A549 (cell line): ENCODE data around the gene C2CD5. TPM values are rescaled to one million over a fixed set of nuclear protein-coding genes. Genes with fewer than 3 reads are reported as not detected.
A peak's percentile ranks its signal among the peaks of the same experiment; 100 is the strongest.
"Not testable (repeated sequence)": the region's sequence is repeated elsewhere in the genome, so short reads cannot be mapped to it uniquely, and the experiment has no call there.

Experiments used
- ATAC-seq, 2 experiments: fragments of 200-7000 bp in 1 of 2; fragments of >200 bp in 1 of 2; cut with Nextera tagmentation in 1 of 2; cut with Tn5 transposase in 1 of 2; 3 replicates each; pipeline versions ENCODE4 v1.8.0 to v1.9.1; 2018 to 2020; ENCODE audit warnings: mild to moderate bottlenecking in 1 of 2, moderate library complexity in 1 of 2
- CTCF ChIA-PET: fragments of 300-600 bp; sonication (Branson Sonifier 250); formaldehyde crosslinking; extraction: SDS; loops from one replicate; lab custom pipeline; 2021; ENCODE audit warnings: antibody characterized with exemption, inconsistent platforms; lab: Yijun Ruan, JAX
- POLR2A ChIA-PET: fragments of 350-600 bp; formaldehyde crosslinking; extraction: SDS; loops from one replicate; lab custom pipeline; 2021; ENCODE audit warnings: antibody characterized with exemption, inconsistent platforms; lab: Yijun Ruan, JAX
- DNase-seq, 2 experiments: peaks; one replicate each; pipeline versions ENCODE4 v3.0.0 to v3.0.0-alpha.2; 2011 to 2016; ENCODE audit warnings: low read depth in 1 of 2, low spot score in 1 of 2
- FAIRE-seq: peaks from 2 replicates; lab custom pipeline; 2011; peaks lifted over from hg19 to GRCh38; lab: Jason Lieb, UNC
- H3K27ac ChIP-seq, 2 experiments: fragments of >200 bp; sonication (Bioruptor Twin); formaldehyde crosslinking; 3 replicates each; pipeline ENCODE4 v1.5.1; 2016 to 2017
- H3K4me1 ChIP-seq: fragments of >200 bp; sonication (Bioruptor Twin); formaldehyde crosslinking; 3 replicates; pipeline ENCODE4 v1.6.1; 2016
- H3K4me2 ChIP-seq: fragments of >200 bp; sonication (Bioruptor Twin); formaldehyde crosslinking; 3 replicates; pipeline ENCODE4 v1.6.1; 2016
- H3K4me3 ChIP-seq: fragments of >200 bp; sonication (Bioruptor Twin); formaldehyde crosslinking; 3 replicates; pipeline ENCODE4 v1.5.1; 2016
- H3K9me3 ChIP-seq: fragments of >200 bp; sonication (Bioruptor Twin); formaldehyde crosslinking; 3 replicates; pipeline ENCODE4 v1.6.1; 2016
- ATOH8 ChIP-seq: fragments of 250-450 bp; sonication (Bioruptor Pico); IDR thresholded peaks from 2 replicates; pipeline ENCODE4 v1.5.0; 2020; ENCODE audit warnings: low read depth, mild to moderate bottlenecking, moderate library complexity
- BCL3 ChIP-seq: fragments of >200 bp; sonication (Bioruptor Twin); formaldehyde crosslinking; IDR thresholded peaks from 3 replicates; pipeline ENCODE4 v1.6.1; 2016
- CHD2 ChIP-seq: fragments of 150-350 bp; IDR thresholded peaks from 2 replicates; pipeline ENCODE4 v1.6.1; 2014; ENCODE audit warnings: low read length; ENCODE audit not compliant: partially characterized antibody
- E2F6 ChIP-seq: IDR thresholded peaks from 2 replicates; pipeline ENCODE4 v1.6.1; 2012; ENCODE audit warnings: low read depth, borderline replicate concordance
- EHF ChIP-seq: fragments of 250-450 bp; sonication (Bioruptor Pico); IDR thresholded peaks from 2 replicates; pipeline ENCODE4 v1.5.0; 2020; ENCODE audit warnings: mild to moderate bottlenecking
- EP300 ChIP-seq, 2 experiments: fragments of >200 bp; sonication (Bioruptor Twin); formaldehyde crosslinking; IDR thresholded peaks; 2 replicates in 1 of 2; 3 replicates in 1 of 2; pipeline ENCODE4 v1.6.1; 2016 to 2017
- ESRRA ChIP-seq: fragments of 150-350 bp; IDR thresholded peaks from 2 replicates; pipeline ENCODE4 v1.6.1; 2014; ENCODE audit warnings: mild to moderate bottlenecking, low read length, borderline replicate concordance
- HDAC2 ChIP-seq: fragments of 200-600 bp; sonication (generic); IDR thresholded peaks from 2 replicates; pipeline ENCODE4 v1.6.1; 2016
- HEYL ChIP-seq: fragments of 250-450 bp; sonication (Bioruptor Pico); IDR thresholded peaks from 2 replicates; pipeline ENCODE4 v1.8.0; 2021; ENCODE audit warnings: mild to moderate bottlenecking, moderate library complexity
- HOXA7 ChIP-seq: fragments of 250-450 bp; sonication (Bioruptor Pico); IDR thresholded peaks from 2 replicates; pipeline ENCODE4 v1.5.0; 2020; ENCODE audit warnings: mild to moderate bottlenecking, moderate library complexity
- JUNB ChIP-seq: fragments of >200 bp; sonication (Bioruptor Twin); formaldehyde crosslinking; IDR thresholded peaks from 2 replicates; pipeline ENCODE4 v1.6.1; 2016
- KDM1A ChIP-seq: fragments of 200-600 bp; sonication (generic); IDR thresholded peaks from 2 replicates; pipeline ENCODE4 v1.6.1; 2016; ENCODE audit warnings: low read depth, mild to moderate bottlenecking
- MAX ChIP-seq: IDR thresholded peaks from 2 replicates; pipeline ENCODE4 v1.6.1; 2012
- NPAS2 ChIP-seq: fragments of 250-450 bp; sonication (Bioruptor Pico); IDR thresholded peaks from 2 replicates; pipeline ENCODE4 v1.8.0; 2022; ENCODE audit warnings: mild to moderate bottlenecking, moderate library complexity, borderline replicate concordance
- NR3C1 ChIP-seq: fragments of >200 bp; sonication (Bioruptor Twin); formaldehyde crosslinking; IDR thresholded peaks from 3 replicates; pipeline ENCODE4 v1.6.1; 2017
- RAD21 ChIP-seq, 2 experiments: fragments of >200 bp in 1 of 2; sonication (Bioruptor Twin) in 1 of 2; formaldehyde crosslinking in 1 of 2; IDR thresholded peaks in 1 of 2; conservative IDR thresholded peaks in 1 of 2; 2 replicates in 1 of 2; 3 replicates in 1 of 2; pipeline ENCODE4 v1.6.1; 2012 to 2018; ENCODE audit warnings: inconsistent platforms in 1 of 2
- REST ChIP-seq: fragments of 200-600 bp; sonication (generic); IDR thresholded peaks from 2 replicates; pipeline ENCODE4 v1.6.1; 2016; ENCODE audit warnings: antibody characterized with exemption, mild to moderate bottlenecking, moderate library complexity
- RNF2 ChIP-seq: fragments of 200-600 bp; sonication (generic); IDR thresholded peaks from 2 replicates; pipeline ENCODE4 v1.6.1; 2016; ENCODE audit warnings: low read depth, mild to moderate bottlenecking, antibody characterized with exemption, moderate library complexity, borderline replicate concordance
- SREBF2 ChIP-seq: fragments of 450-650 bp; IDR thresholded peaks from 2 replicates; pipeline ENCODE4 v1.6.1; 2014; ENCODE audit warnings: mild to moderate bottlenecking, moderate library complexity
- ZC3H11A ChIP-seq: fragments of 450-650 bp; IDR thresholded peaks from 2 replicates; pipeline ENCODE4 v1.6.1; 2014; ENCODE audit warnings: antibody characterized with exemption, mild to moderate bottlenecking
- ZFP36 ChIP-seq: fragments of 450-650 bp; IDR thresholded peaks from 2 replicates; pipeline ENCODE4 v1.6.1; 2014; ENCODE audit warnings: borderline replicate concordance; ENCODE audit not compliant: partially characterized antibody
- ZNF302 ChIP-seq: fragments of 250-450 bp; sonication (Bioruptor Pico); IDR thresholded peaks from 2 replicates; pipeline ENCODE4 v1.9.0; 2021; ENCODE audit warnings: inconsistent platforms, mild to moderate bottlenecking, moderate library complexity
- WGBS: methylation state at CpG from one replicate; pipeline ENCODE4 v1.1.6; 2017; ENCODE audit errors: missing lambda C conversion rate; 5-methylcytosine and 5-hydroxymethylcytosine counted together
- polyA plus RNA-seq, 4 experiments: library from polyadenylated mRNA; depleted of rRNA in 3 of 4; stranded (reverse); fragments of >200 nt; fragmentation: RNase III in 1 of 4; extraction: RNeasy Plus Mini Kit Qiagen cat#74134 plus additional on column Dnase treatment in 1 of 4; gene quantifications; 2 replicates in 3 of 4; 3 replicates in 1 of 4; pipeline ENCODE4 v1.2.3, GENCODE V29; 2011 to 2017

The C2CD5 gene
- polyA plus RNA-seq, 2 of the 4 experiments (the other 2 are of a cell fraction) = 14.1 to 39.7 TPM

GRCh38 chr12:22573181-22573580, 28.8 kb upstream of the C2CD5 start:
- FAIRE-seq (no peak), DNase-seq (no peak), ATAC-seq (no peak)
- Histone ChIP-seq H3K4me3 (no peak overlapping the region), H3K4me2 (no peak overlapping the region), H3K27ac (no peak overlapping the region), H3K4me1 (peaks cover 9% of the 10 kb centered on the region; the same call in 2 of the 3 replicates), H3K9me3 (no peaks in the 10 kb centered on the region)
- WGBS = 79% methylated on average over 3 of the region's 3 CpGs
- TF ChIP-seq NPAS2 (CRISPR knock-in tag) (no peak), ZFP36 (no peak), ATOH8 (CRISPR knock-in tag) (no peak), HDAC2 (no peak), BCL3 (no peak)
- CTCF ChIA-PET = no interaction called here
- POLR2A ChIA-PET = no interaction called here

GRCh38 chr12:22569253-22569652, 24.9 kb upstream of the C2CD5 start:
- no peak overlapping the region for H3K27ac ChIP-seq
- H3K9me3 ChIP-seq = no peaks in the 10 kb centered on the region
- H3K4me2 ChIP-seq = peak overlapping the region; percentile 18; the same call in 1 of the 3 replicates
- H3K4me3 ChIP-seq = no peak overlapping the region
- TF ChIP-seq SREBF2 = no peak
- TF ChIP-seq CHD2 = no peak
- no peak for TF ChIP-seq ESRRA
- TF ChIP-seq ZC3H11A = no peak
- TF ChIP-seq BCL3 = no peak
- TF ChIP-seq MAX = no peak
- TF ChIP-seq, all 56 proteins: peak for 0
- no peak for ATAC-seq
- POLR2A ChIA-PET = no interaction called here
- no peak for DNase-seq
- FAIRE-seq = no peak
- CTCF ChIA-PET = no interaction called here
- H3K4me1 ChIP-seq = peaks cover 9% of the 10 kb centered on the region; the same call in 2 of the 3 replicates

- no peak overlapping the region for H3K27ac ChIP-seq
- TF ChIP-seq ZNF302 (CRISPR knock-in tag) (no peak), KDM1A (no peak), RNF2 (no peak), HOXA7 (CRISPR knock-in tag) (no peak), ZC3H11A (no peak), SREBF2 (no peak), RAD21 (conservative IDR thresholded peaks at IDR 0.05 in 1 of 2, IDR thresholded peaks at IDR 0.05 in 1 of 2) (no peak), REST (no peak), JUNB (no peak), E2F6 (no peak), EP300 (IDR thresholded peaks at IDR 0.05) (no peak), ZFP36 (no peak), HDAC2 (no peak), HEYL (CRISPR knock-in tag) (no peak), NR3C1 (no peak), EHF (CRISPR knock-in tag) (no peak)
- no peak overlapping the region for H3K4me2 ChIP-seq
- ATAC-seq (no peak), DNase-seq (no peak), FAIRE-seq (no peak)
- 58% methylated on average over 4 of the region's 4 CpGs for WGBS
- H3K4me1 ChIP-seq = no peaks in the 10 kb centered on the region
- no peak overlapping the region for H3K4me3 ChIP-seq
- H3K9me3 ChIP-seq = no peaks in the 10 kb centered on the region
- POLR2A ChIA-PET = no interaction called here
- CTCF ChIA-PET = no interaction called here
Measured at GRCh38 chr12:22562036-22563028, 18.0 kb upstream of the C2CD5 start.

- POLR2A ChIA-PET, H3K27ac ChIP-seq, H3K4me3 ChIP-seq, FAIRE-seq, ATAC-seq, DNase-seq, H3K9me3 ChIP-seq, H3K4me1 ChIP-seq, CTCF ChIA-PET, H3K4me2 ChIP-seq: not testable (repeated sequence)
- 83% methylated on average over 4 of the region's 4 CpGs for WGBS
Measured at GRCh38 chr12:22554750-22555149, 10.4 kb upstream of the C2CD5 start.
